ENCODE results near the gene CTNNA3. TPM values are rescaled to one million over a fixed set of nuclear protein-coding genes. Genes with fewer than 3 reads are reported as not detected.

CTNNA3 gene
- total and polyA plus RNA-seq, 2 of the 4 experiments (the other 2 are of a cell fraction) = 0.19 to 0.90 TPM

DNA sequence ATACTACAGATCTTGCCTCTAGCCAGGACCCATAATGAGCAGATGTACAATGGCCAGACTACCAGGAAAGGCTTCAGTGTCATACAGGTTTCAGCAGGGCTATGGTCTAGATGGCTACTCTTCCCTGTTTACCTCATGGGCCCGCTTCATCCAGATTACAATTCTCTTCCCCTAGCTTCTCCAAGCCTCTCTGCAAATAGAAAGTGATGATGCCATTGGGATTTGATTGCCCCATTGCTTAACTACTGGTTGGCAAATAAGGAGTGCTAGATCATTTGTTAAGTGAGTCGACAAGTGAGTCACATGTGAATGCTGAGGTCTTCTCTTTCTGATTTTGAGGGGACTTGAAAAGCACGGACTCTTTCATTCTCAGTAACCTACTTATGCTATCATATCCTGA lies 1131.7 kb downstream of the CTNNA3 start:
- no TSS peak for BruUV-seq (replicated peaks)
- H3K4me2 ChIP-seq (ENCODE audit: low read depth, low read length) = no peak overlapping the region
- H2BK120ac ChIP-seq (ENCODE audit: low read depth, low read length) = no peak overlapping the region
- H3K56ac ChIP-seq (ENCODE audit: extremely low read depth, insufficient read depth, low read length) = no peak overlapping the region
- in situ Hi-C loops (cut with MboI; ENCODE audit: low sequenced_read_pairs) = no loop called here
- dilution Hi-C loops (cut with HindIII; ENCODE audit: low sequenced_read_pairs, unreplicated experiment) = no loop called here
- POLR2A ChIA-PET (ENCODE audit: unreplicated experiment) = no interaction called here
- H2AK5ac ChIP-seq (ENCODE audit: low read depth, low read length) = no peak overlapping the region
- no peak overlapping the region for H3K9ac ChIP-seq (ENCODE audit: low read depth, low read length)
- no peak for DNase-seq
- H3K23ac ChIP-seq (ENCODE audit: low read depth, low read length) = no peak overlapping the region
- no peaks in the 10 kb centered on the region for H3K4me1 ChIP-seq (ENCODE audit: control insufficient read depth, insufficient read depth, low read length)
- intact Hi-C loops (cut with micrococcal nuclease) = no loop called here
- no peaks in the 10 kb centered on the region for H4K20me1 ChIP-seq (ENCODE audit: insufficient read depth, low read length)
- no peak overlapping the region for H2BK5ac ChIP-seq (ENCODE audit: low read depth, low read length, poor library complexity, severe bottlenecking)
- H2AFZ ChIP-seq (replicated peaks; ENCODE audit: low read length, poor library complexity) = no peak overlapping the region
- no peaks in the 10 kb centered on the region for H3K27me3 ChIP-seq (ENCODE audit: control insufficient read depth, insufficient read depth, low read length)
- H3K18ac ChIP-seq (ENCODE audit: low read depth, low read length) = no peak overlapping the region
- no peak overlapping the region for H3K4ac ChIP-seq (ENCODE audit: low read depth, low read length)
- no peak overlapping the region for H4K8ac ChIP-seq (ENCODE audit: low read depth in 2 of 2, low read length in 2 of 2)
- H3K14ac ChIP-seq (replicated peaks; ENCODE audit: low read depth, low read length) = no peak overlapping the region
- no CpG with 5 or more reads among the region's 3 CpGs for WGBS, 2 experiments (ENCODE audit: extremely low coverage in 2 of 2, insufficient read length in 1 of 2)
- H2BK20ac ChIP-seq (ENCODE audit: low read depth, low read length) = no peak overlapping the region
- no peak overlapping the region for H2AK9ac ChIP-seq (replicated peaks; ENCODE audit: low read depth, low read length, poor library complexity)
- H3K9me1 ChIP-seq (ENCODE audit: insufficient read depth, low read length) = no peaks in the 10 kb centered on the region
- no peak for ATAC-seq (ENCODE audit: low read depth)
- no peak overlapping the region for H3K27ac ChIP-seq (ENCODE audit: insufficient read depth, low read length)
- H4K5ac ChIP-seq (ENCODE audit: low read depth, low read length) = no peak overlapping the region
- H3K79me1 ChIP-seq (ENCODE audit: low read depth in 1 of 2, low read length in 2 of 2) = no peaks in the 10 kb centered on the region
- CTCF ChIA-PET = no interaction called here
- H2BK15ac ChIP-seq (ENCODE audit: low read depth, low read length) = no peak overlapping the region
- H4K91ac ChIP-seq (ENCODE audit: insufficient read depth, low read depth, low read length) = no peak overlapping the region
- no peaks in the 10 kb centered on the region for H3K36me3 ChIP-seq (ENCODE audit: control insufficient read depth, insufficient read depth, low read length)
- no peak overlapping the region for H3K4me3 ChIP-seq (ENCODE audit: insufficient read depth, low read depth, low read length)
- H3K9me3 ChIP-seq (ENCODE audit: control insufficient read depth, insufficient read depth, low read length) = no peaks in the 10 kb centered on the region
- no peak for TF ChIP-seq CEBPB (IDR thresholded peaks at IDR 0.05; ENCODE audit: low read depth, low read length)
- TF ChIP-seq MXI1 (IDR thresholded peaks at IDR 0.05; ENCODE audit: borderline replicate concordance, low read depth, low read length) = no peak
- no peak for TF ChIP-seq RAD21 (IDR thresholded peaks at IDR 0.05; ENCODE audit: low read length)
- TF ChIP-seq, protein P1, sequence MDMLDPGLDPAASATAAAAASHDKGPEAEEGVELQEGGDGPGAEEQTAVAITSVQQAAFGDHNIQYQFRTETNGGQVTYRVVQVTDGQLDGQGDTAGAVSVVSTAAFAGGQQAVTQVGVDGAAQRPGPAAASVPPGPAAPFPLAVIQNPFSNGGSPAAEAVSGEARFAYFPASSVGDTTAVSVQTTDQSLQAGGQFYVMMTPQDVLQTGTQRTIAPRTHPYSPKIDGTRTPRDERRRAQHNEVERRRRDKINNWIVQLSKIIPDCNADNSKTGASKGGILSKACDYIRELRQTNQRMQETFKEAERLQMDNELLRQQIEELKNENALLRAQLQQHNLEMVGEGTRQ (IDR thresholded peaks at IDR 0.05; ENCODE audit: low read depth, low read length) = no peak
- TF ChIP-seq RCOR1 (IDR thresholded peaks at IDR 0.05; ENCODE audit: insufficient replicate concordance, low read length) = no peak
- no peak for TF ChIP-seq SMC3 (IDR thresholded peaks at IDR 0.05; ENCODE audit: low read depth, low read length)
- TF ChIP-seq MAFK (IDR thresholded peaks at IDR 0.05; ENCODE audit: low read depth, low read length) = no peak
- no peak for TF ChIP-seq CHD1 (IDR thresholded peaks at IDR 0.05; ENCODE audit: low read depth, low read length)
- TF ChIP-seq RFX5 (IDR thresholded peaks at IDR 0.05; ENCODE audit: low read depth, low read length) = no peak
- TF ChIP-seq POLR2A (IDR thresholded peaks at IDR 0.05; ENCODE audit: low read depth, low read length) = no peak
- TF ChIP-seq FOS (IDR thresholded peaks at IDR 0.05; ENCODE audit: low read depth, low read length) = no peak
- TF ChIP-seq BHLHE40 (IDR thresholded peaks at IDR 0.05; ENCODE audit: low read depth, low read length) = no peak
- TF ChIP-seq, protein P2, sequence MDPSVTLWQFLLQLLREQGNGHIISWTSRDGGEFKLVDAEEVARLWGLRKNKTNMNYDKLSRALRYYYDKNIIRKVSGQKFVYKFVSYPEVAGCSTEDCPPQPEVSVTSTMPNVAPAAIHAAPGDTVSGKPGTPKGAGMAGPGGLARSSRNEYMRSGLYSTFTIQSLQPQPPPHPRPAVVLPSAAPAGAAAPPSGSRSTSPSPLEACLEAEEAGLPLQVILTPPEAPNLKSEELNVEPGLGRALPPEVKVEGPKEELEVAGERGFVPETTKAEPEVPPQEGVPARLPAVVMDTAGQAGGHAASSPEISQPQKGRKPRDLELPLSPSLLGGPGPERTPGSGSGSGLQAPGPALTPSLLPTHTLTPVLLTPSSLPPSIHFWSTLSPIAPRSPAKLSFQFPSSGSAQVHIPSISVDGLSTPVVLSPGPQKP (IDR thresholded peaks at IDR 0.05; ENCODE audit: borderline replicate concordance, low read depth, low read length) = no peak
- TF ChIP-seq, protein P3, sequence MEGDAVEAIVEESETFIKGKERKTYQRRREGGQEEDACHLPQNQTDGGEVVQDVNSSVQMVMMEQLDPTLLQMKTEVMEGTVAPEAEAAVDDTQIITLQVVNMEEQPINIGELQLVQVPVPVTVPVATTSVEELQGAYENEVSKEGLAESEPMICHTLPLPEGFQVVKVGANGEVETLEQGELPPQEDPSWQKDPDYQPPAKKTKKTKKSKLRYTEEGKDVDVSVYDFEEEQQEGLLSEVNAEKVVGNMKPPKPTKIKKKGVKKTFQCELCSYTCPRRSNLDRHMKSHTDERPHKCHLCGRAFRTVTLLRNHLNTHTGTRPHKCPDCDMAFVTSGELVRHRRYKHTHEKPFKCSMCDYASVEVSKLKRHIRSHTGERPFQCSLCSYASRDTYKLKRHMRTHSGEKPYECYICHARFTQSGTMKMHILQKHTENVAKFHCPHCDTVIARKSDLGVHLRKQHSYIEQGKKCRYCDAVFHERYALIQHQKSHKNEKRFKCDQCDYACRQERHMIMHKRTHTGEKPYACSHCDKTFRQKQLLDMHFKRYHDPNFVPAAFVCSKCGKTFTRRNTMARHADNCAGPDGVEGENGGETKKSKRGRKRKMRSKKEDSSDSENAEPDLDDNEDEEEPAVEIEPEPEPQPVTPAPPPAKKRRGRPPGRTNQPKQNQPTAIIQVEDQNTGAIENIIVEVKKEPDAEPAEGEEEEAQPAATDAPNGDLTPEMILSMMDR (conservative IDR thresholded peaks at IDR 0.05; ENCODE audit: low read depth, low read length) = no peak
- TF ChIP-seq MAZ (IDR thresholded peaks at IDR 0.05; ENCODE audit: borderline replicate concordance, low read depth, low read length) = no peak
